NCI-H146 treated with DMSO at 0.1 percent for 48 hours (cell line): ENCODE results near the gene DDX27.

Experiments
- DNase-seq: peaks from one replicate; lab custom pipeline; 2025; ENCODE audit not compliant: unreplicated experiment; lab: John Stamatoyannopoulos, UW

The DDX27 gene

GRCh38 chr20:49276961-49277785 is 58.0 kb downstream of the DDX27 start:
- DNase-seq: no peak

DNA sequence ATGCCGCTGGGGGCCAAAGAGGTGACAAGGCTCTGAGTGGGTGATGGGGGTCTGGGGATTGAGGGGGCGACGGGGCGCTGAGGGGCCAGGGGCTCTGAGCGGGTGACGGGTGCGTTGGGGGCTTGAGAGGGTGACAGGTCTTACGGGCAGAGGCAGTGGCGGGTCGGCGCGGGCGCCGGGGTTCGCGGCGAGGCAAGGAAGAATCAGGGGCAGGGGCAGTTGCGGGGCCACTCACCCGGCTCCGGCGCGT is 58.5 kb downstream of the DDX27 start:
- DNase-seq: no peak

GRCh38 chr20:49278036-49278817 is 59.0 kb downstream of the DDX27 start, which contains the start of gene ZNFX1:
Gene ZNFX1, minus strand, starts transcription at chr20:49278057. Its CDS starts 2,218 bp downstream, at chr20:49275839.
- peak; percentile 98 for DNase-seq

GRCh38 chr20:49278818-49279676 is 59.8 kb downstream of the DDX27 start:
- peak; percentile 53 for DNase-seq

DNA sequence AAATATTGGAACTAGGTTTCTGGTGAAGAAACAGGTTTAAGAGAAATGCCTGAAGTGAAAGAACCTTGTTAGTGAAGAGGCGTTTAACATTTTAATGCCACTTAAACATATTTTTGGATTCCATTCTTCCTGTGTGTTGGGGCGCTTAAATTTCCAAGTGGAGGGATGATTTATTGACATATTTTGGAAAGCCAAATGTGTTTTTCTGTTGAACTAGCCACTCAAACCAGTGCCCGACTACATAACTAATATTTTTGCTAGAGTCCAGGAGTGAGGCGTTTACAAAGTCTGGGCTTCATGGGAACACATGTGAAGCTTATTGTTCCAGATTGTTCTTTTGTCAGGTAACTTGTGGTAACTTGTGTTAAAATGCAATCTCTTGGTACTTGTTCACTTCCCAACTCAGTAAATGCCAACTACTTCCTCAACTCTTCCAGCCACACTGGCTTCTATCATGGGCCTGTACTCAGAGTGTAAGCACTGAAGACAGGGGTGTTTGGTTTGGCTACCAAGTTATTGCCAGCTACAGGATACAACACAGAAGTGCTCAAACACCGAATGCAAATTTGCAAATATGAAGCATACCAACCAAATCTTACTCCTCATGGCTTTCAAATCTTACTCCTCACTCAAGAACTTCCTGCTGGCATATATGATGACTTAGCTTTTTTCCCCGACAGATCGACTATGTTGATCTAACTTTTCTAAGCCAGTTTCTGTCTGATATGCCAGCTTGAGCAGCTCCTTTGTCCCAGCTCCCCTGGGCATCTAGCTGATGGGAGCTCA is 60.7 kb downstream of the DDX27 start:
- no peak for DNase-seq

DNA sequence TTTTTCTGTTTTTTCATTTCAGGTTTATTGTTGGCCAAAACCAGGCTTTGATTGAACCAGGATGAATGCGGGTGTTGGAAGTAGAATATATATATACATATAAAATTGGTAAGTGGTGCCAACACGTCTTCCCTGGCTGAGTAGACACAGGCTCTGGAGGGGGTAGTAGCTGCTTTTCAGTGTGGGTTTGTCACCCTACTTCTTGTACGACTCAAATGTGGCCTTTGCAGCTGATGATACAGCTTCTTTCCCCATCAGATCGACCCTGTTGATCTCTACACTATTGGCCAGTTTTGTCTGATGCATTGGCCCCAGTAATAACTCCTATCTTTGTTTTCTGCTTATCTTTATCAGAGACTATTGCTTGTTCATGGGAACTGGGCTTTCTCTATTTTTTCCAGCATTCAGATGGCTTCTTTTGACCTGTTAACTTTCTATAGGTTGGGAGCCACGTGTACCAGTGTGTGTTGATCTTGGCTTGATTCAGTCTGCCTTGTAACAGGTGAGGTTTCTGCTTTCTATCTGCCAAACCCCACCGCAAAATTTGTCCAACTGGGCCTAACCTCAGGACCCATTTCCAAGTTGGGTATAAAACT is 61.3 kb downstream of the DDX27 start:
- no peak for DNase-seq

GRCh38 chr20:49281059-49281912 is 62.1 kb downstream of the DDX27 start:
- DNase-seq: no peak

DNA sequence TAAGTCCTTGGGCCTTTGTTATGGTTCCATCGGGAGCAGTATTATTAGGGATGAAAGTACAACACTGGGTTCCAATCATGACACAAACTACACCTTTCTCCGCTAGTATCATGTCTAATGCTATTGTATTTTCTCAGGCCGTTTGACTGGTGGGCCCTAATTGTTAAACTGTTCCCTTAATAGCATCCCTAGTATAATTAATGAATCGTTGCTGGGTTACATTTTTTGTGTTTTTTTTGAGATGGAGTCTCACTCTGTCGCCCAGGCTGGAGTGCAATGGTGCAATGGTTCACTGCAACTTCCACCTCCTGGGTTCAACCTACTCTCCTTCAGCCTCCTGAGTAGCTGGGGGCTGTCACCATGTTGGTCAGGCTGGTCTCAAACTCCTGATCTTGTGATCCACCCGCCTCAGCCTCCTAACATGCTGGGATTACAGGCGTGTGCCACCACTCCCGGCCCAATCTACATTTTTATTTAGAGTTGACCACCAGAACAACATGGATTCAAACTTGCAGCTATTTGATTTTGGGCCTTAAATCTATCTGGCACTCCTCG is 62.8 kb downstream of the DDX27 start:
- no peak for DNase-seq

DNA sequence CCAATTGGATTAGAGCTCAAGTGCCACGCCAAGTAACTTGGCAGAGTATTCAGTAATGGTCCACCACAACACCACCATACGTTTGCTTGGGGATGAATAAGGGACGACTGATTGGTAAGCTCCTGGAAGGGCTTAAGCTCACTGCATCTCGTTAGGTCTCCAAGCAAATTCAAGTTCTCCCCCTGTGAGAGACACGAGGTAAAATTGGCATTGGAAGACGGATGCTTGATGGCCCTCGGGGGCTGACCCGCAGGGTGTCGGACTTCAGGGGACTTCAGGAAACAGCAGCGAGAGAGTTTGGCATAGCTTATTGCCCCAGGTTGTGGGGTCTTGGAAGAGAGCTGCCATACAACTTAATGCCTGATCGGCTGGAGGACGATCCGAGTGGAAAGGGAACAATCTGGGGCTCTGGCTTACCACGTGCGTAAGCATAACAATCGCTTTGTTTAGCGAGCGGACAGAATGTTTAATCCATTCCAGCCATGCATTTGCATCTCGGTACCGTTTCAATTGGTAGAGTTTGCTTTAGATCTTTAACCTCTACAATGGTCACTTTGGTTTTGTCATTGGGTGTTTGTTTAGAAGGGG is 63.5 kb downstream of the DDX27 start:
- DNase-seq: no peak

DNA sequence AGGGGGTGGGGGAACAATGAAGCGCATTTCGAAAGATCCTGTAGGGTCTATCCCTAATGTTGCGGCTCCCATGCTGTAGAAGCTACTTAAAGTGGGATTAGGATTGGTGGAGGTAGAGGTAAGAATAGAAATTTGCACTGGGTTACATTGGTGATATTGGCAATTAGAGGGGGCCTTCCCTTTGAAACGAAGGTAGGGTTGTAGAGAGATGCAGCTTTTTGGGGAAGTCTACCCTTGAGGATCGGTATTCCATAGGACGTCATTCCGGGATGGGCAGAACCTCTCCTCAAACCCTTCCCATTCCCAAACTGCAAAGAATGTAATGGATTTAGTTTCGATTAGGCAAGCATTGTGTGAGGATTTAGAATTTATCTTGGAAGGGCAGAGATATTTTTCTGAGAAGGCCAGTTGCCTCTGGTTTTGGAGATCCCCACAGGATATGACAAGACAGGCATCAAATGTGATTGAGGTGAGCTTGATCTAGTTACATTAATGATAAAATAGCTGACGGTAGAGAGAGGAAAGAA is 64.0 kb downstream of the DDX27 start:
- no peak for DNase-seq

DNA sequence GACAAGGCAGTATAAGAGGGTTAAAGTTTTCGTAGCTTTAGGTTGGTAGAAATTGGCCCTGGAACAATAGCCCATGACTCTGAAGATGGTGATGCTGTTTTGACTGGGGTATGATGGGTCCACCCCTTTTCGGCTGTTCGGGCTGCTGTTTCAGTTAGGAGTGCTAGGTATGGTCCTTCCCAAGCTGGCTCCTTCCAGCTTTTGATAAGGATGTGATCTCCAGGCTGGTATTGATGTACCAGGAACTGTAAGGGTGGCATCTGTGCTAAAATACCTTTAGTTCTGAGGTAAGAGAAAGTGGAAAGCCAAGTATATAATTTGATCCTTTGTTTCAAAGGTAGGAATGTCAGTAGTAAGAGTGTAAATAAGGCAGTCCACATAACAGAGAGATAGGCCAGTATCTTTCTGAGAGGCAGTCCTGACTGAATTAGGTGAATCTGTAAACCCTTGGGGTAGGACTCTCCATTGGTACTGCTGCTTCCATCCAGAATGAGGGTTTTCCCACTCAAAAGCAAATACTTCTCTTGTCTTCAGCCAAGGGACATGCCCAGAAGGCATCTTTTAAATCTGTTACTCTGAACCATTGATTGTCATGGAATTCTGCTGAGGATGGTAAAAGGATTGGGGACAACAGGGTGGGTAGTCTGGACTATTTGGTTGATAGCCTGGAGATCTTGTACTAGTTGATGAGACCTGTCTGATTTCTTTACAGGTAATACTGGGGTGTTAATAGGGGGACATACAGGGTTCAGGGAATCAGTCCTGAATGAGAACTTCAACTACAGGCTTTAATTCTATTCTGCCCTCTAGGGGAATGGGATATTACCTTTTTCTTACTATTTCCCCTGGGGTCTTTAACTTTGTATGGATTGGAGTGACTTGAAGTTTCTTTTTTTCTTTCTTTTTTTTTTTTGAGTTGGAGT is 64.7 kb downstream of the DDX27 start:
- DNase-seq: no peak

- no peak for DNase-seq
Measured at GRCh38 chr20:49284818-49285217, 65.6 kb downstream of the DDX27 start.

GRCh38 chr20:49285233-49285668 is 66.0 kb downstream of the DDX27 start:
- DNase-seq: no peak

DNA sequence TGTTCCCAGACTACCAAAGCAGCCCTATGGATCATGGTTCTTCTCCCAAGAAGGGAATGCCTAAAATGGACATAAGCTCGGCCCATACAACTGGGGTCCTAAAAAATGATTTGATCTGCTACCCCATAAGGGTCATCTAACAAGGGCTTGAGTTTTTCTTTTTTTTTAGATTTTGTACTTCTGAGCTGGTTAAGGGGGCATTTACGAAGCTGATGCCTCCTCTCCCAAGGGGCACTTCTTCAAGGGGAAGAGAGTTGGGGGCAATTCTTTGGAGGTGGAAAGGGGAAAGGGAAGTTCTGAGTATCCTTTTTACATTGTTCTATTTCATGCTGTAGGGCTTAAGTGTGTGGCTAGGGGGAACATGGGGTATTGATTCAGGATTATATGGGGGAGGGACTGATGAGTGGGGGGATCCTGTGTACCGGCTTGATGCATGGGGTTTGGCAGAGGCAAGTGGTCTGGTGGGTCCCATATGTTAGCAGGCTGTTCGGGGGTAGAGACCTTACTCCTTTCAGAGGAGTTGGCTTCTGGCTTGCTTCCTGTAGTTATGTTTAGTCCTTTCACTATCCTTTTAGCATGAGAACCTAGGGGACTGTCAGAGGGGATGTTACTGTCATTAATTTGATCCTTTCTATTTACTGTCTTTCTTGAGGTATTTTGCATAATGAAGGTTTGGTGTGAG is 66.7 kb downstream of the DDX27 start:
- no peak for DNase-seq

GRCh38 chr20:49286689-49287551 is 67.7 kb downstream of the DDX27 start:
- DNase-seq: no peak
